GM21381 (cell line): Measurements from ENCODE around the gene CPTP.

Experiments
- ATAC-seq: cut with Tn5 transposase; IDR thresholded peaks from one replicate; pipeline ENCODE4 v1.9.1; 2021; ENCODE audit warnings: mild to moderate bottlenecking, moderate library complexity; ENCODE audit not compliant: unreplicated experiment

Gene CPTP

GRCh38 chr1:1317420-1317819, 7.2 kb upstream of the CPTP start:
- ATAC-seq = no peak

GRCh38 chr1:1318131-1318652, 6.4 kb upstream of the CPTP start:
- no peak for ATAC-seq

GRCh38 chr1:1318777-1319645, 5.6 kb upstream of the CPTP start:
- no peak for ATAC-seq

- no peak for ATAC-seq
Observed at GRCh38 chr1:1319646-1319941, 5.0 kb upstream of the CPTP start.

GRCh38 chr1:1320666-1321448, 3.7 kb upstream of the CPTP start:
- ATAC-seq = no peak

GRCh38 chr1:1321477-1321876, 3.1 kb upstream of the CPTP start:
- ATAC-seq = no peak

- ATAC-seq = no peak
Observed at GRCh38 chr1:1322418-1322817, 2.2 kb upstream of the CPTP start.

- no peak for ATAC-seq
Observed at GRCh38 chr1:1322952-1323351, 1.6 kb upstream of the CPTP start.

- no peak for ATAC-seq
Observed at GRCh38 chr1:1324084-1324523, 498 bp upstream of the CPTP start.

GRCh38 chr1:1325288-1326074, 879 bp downstream of the CPTP start:
- ATAC-seq = no peak

- no peak for ATAC-seq
Observed at GRCh38 chr1:1326075-1326605, 1.5 kb downstream of the CPTP start.

- ATAC-seq = no peak
Observed at GRCh38 chr1:1327291-1327690, 2.7 kb downstream of the CPTP start.

GRCh38 chr1:1328254-1328653, 3.7 kb downstream of the CPTP start:
- ATAC-seq = no peak

- no peak for ATAC-seq
Observed at GRCh38 chr1:1329304-1330210, 5.0 kb downstream of the CPTP start.

- no peak for ATAC-seq
Observed at GRCh38 chr1:1330366-1331067, 5.9 kb downstream of the CPTP start.

- no peak for ATAC-seq
Observed at GRCh38 chr1:1331068-1331965, 6.7 kb downstream of the CPTP start, which contains the start of gene TAS1R3. TAS1R3 (plus strand) TSS chr1:1331280; CDS start chr1:1331346, 66 bp downstream.

GRCh38 chr1:1332031-1332755, 7.6 kb downstream of the CPTP start:
- no peak for ATAC-seq
